Measurements from ENCODE around the gene CCDC66.

- TF ChIP-seq EP300 (conservative IDR thresholded peaks at IDR 0.05; ENCODE audit: poor library complexity, severe bottlenecking) (no peak), POLR2AphosphoS5 (IDR thresholded peaks at IDR 0.05) (no peak), TAF1 (IDR thresholded peaks at IDR 0.05; ENCODE audit: low read depth) (no peak)
- TF ChIP-seq, protein P1, sequence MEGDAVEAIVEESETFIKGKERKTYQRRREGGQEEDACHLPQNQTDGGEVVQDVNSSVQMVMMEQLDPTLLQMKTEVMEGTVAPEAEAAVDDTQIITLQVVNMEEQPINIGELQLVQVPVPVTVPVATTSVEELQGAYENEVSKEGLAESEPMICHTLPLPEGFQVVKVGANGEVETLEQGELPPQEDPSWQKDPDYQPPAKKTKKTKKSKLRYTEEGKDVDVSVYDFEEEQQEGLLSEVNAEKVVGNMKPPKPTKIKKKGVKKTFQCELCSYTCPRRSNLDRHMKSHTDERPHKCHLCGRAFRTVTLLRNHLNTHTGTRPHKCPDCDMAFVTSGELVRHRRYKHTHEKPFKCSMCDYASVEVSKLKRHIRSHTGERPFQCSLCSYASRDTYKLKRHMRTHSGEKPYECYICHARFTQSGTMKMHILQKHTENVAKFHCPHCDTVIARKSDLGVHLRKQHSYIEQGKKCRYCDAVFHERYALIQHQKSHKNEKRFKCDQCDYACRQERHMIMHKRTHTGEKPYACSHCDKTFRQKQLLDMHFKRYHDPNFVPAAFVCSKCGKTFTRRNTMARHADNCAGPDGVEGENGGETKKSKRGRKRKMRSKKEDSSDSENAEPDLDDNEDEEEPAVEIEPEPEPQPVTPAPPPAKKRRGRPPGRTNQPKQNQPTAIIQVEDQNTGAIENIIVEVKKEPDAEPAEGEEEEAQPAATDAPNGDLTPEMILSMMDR (IDR thresholded peaks at IDR 0.05; ENCODE audit: poor library complexity, severe bottlenecking), result no peak
Observed at GRCh38 chr3:56593455-56594158, 36.6 kb downstream of the CCDC66 start.

Data from neural cell (in vitro differentiated cells).